GM21576 (cell line): ENCODE data around the gene OR2C1.

Experiments
- ATAC-seq: cut with Tn5 transposase; IDR thresholded peaks from one replicate; pipeline ENCODE4 v1.9.1; 2021; ENCODE audit warnings: mild to moderate bottlenecking, moderate library complexity; ENCODE audit not compliant: unreplicated experiment

The OR2C1 gene

DNA sequence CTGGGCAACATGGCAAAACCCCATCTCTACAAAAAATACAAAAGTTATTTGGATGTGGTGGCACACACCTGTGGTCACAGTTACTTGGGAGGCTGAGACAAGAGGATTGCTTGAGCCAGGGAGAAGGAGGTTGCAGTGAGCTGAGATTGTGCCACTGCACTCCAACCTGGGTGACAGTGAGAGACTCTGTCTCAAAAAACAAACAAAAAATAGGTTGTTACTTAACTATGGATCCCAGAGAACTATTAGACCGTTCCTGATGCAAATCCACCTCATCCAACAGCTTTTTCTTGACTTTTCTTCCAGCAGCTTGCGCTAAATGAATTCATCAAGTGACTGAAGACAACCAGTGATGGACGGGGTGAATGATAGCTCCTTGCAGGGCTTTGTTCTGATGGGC is at the start of gene OR2C1:
Gene OR2C1, plus strand, starts transcription at position 301 of the 400 bp plus-strand sequence. Its CDS starts 52 bp downstream, at position 353.
- no peak for ATAC-seq

- no peak for ATAC-seq
These were observed 49.6 kb upstream of the OR2C1 start for GRCh38 chr16:3306078-3306477.

DNA sequence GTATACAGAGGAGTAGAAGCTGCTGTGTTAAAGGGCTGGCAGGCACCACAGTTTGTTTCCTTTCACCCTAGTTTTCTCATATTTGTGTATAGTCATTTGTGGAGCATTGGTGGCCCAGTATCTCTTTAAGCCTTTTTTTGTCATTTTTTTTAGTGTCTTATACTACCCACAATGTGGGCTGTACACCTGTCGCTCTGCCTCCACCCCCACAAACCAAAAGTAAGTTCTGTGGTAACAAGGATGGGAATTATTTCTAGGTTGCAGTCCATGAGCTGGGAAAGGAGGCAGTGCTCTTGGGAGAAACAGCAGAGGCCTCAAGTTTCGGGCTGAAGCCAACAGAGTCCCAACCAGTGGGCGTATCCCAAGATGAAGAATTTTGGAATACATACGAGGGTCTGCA is 44.2 kb upstream of the OR2C1 start:
- no peak for ATAC-seq

DNA sequence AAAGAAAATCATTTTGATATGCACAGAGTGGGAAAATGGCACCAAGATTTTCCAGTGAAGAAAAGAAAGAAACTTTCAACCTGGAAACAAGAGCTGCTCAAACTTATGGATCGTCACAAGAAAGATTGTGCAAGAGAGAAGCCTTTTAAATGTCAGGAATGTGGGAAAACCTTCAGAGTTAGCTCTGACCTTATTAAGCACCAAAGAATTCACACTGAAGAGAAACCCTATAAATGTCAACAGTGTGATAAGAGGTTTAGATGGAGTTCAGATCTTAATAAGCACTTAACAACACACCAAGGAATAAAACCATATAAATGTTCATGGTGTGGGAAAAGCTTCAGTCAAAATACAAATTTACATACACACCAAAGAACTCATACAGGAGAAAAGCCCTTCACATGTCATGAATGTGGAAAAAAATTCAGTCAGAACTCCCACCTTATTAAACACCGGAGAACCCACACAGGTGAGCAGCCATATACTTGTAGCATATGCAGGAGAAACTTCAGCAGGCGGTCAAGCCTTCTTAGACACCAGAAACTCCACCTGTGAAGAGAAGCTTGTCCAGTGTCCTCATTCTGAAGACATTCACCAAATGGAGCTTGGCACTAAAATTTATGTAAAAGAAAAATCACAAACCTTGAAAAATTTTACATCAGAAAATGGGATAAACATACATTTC is 38.2 kb upstream of the OR2C1 start:
- ATAC-seq: no peak

DNA sequence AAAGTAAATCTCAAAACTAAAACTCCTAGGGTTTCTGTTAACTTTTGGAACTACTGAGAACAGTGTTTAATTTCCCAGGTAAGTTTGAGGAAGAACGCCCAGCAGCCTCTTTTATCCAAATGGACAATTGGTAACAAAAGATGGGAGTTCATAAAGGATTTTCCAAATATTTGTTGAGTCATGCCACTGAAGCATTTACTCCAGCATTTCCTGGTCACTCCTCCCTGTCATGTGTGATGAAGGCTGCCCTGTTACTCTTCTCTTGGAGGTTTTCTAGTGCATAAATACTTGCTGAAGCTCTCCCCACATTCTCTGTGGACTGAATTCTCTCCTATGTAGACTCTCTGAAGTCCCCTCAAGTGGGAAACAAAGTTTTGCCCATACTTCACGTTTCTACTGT is 33.9 kb upstream of the OR2C1 start:
- no peak for ATAC-seq

GRCh38 chr16:3327514-3327913 is 28.2 kb upstream of the OR2C1 start:
- no peak for ATAC-seq

DNA sequence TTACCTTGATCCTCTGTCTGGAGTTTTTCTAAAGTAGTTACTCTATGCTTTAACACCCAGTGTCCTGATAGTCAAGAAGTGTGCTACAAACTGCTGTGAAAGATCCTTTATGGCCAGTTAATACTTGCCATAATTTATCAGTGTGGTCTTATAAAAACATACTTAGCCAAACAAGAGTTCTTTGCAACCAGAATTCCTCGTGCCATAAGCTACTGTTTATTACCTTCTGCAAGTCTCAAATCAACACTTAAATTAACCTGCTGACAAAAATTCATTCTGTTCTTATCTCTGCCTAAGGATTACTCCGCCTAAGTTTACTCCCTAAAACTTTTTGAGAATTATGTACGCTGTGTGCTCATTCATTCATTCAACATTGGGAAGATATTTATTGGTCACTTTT is 27.6 kb upstream of the OR2C1 start:
- no peak for ATAC-seq

DNA sequence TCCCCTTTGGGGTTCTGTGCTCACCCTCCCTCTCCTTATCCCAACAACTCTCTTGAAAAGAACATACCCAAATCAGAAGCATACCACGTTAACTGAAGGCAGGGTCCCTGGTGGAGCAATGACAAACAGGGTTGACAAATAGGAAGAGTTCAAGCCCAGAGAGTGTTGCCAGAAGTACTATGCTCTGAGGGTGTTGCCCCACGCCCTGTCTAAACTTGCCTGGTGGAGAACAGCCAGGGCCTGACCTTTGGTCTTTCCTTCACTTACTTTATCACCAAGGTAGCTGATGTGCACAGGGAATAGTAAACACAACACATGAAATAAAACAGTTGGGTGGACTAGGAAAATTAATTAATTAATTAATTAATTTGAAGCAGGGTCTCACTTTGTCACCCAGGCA is 27.0 kb upstream of the OR2C1 start:
- ATAC-seq: no peak

GRCh38 chr16:3346041-3346440 is 9.6 kb upstream of the OR2C1 start:
- ATAC-seq: no peak

GRCh38 chr16:3347586-3347985 is 8.1 kb upstream of the OR2C1 start:
- ATAC-seq: no peak

GRCh38 chr16:3348547-3349167 is 7.0 kb upstream of the OR2C1 start:
- ATAC-seq: no peak

DNA sequence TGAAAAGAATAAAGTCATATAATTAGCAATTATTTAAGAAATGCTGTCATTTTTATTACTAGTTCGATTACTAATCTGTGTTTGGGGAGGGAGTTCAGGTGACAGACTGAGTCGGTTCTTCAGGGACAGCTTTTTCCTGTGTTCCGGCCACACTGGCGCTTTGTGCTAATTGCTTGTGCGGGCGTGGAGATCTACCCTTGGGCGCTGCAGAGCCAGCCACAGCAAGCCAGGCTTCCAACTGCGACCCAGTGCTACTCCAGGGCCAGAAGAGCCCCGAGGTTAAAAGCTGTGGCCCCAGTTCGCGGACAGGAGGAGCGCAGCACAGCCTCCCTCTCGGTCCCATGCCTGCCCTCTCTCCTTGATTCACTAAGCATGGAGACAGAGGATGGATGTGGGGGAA is 6.5 kb upstream of the OR2C1 start:
- no peak for ATAC-seq

DNA sequence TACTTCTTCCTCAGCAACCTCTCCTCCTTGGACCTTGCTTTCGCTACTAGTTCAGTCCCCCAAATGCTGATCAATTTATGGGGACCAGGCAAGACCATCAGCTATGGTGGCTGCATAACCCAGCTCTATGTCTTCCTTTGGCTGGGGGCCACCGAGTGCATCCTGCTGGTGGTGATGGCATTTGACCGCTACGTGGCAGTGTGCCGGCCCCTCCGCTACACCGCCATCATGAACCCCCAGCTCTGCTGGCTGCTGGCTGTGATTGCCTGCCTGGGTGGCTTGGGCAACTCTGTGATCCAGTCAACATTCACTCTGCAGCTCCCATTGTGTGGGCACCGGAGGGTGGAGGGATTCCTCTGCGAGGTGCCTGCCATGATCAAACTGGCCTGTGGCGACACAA is 429 bp downstream of the OR2C1 start:
- no peak for ATAC-seq

GRCh38 chr16:3358871-3359270 is 3.2 kb downstream of the OR2C1 start:
- no peak for ATAC-seq

DNA sequence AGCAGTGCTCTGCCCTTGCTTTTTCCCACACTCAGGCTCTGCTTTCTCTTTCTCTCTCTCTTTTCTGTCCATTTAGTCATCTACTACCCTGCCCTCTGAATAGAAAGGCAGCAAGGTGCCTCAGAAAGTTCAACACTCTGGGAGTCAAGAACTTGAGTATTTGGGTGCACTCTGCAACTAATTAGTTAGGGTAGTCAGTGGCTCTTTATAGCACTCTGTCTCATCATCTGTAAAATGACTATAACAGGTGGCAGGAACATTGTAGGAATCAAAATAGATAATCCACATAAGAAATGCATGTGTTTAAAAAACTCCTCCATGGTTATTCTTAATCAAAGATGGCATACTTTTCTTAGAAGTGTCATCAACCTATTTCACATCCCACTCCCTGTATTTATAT is 7.2 kb downstream of the OR2C1 start:
- ATAC-seq: no peak

DNA sequence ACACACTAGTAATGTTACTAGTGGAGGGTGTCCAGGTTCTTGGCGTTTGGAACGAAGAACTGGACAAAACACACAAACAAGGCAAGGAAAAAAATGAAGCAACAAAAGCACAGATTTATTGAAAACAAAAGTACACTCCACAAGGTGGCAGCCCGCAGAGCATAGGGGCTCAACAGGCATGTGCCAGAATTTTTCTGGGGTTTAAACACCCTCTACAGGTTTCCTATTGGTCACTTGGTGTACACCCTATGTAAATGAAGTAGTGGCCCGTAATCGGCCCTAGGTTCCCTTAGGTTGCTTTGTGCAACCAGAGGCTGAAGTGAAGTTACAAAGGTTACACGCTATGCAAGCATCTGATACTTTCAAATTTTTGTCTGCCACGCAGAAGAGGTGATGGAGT is 8.1 kb downstream of the OR2C1 start:
- no peak for ATAC-seq

- ATAC-seq: peak; percentile 68
These were observed 9.2 kb downstream of the OR2C1 start for GRCh38 chr16:3364774-3365427.

GRCh38 chr16:3369073-3369472 is 13.4 kb downstream of the OR2C1 start:
- no peak for ATAC-seq

- no peak for ATAC-seq
These were observed 20.0 kb downstream of the OR2C1 start for GRCh38 chr16:3375680-3376079.

DNA sequence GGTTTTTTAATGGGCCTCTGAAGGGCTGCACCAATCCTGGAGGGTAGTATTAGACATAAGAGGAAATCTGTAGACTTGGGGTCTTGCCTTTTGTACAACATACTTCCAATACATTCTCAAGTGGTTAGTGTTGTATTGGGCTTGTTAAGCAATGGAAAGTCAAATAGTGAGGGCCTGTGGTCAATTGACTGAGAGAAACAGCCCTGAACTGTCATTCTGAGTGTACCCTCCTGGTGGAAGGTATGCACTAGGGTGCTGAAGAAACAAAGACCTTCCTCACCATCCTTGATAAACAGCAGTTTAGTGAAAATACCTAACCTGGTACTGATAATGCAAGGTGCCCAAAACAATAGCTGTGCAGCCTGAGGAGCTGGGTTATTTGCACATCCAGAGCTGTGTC is 22.2 kb downstream of the OR2C1 start:
- no peak for ATAC-seq

DNA sequence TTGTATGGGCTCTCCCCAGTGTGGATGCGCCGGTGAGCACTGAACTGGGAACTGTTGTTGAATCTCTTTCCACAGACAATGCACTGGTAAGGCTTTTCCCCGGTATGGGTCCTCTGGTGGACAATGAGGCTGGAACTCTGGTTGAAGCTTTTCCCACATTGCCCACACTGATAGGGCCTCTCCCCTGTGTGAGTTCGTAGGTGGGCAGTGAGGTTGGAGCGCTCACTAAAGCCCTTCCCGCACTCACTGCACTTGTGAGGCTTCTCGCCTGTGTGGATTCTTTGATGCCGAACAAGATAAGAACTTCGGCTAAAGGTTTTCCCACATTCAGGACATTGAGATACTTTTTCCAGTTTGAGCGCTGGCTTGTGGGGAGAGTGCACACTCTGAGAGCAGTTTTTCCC is 27.4 kb downstream of the OR2C1 start:
- ATAC-seq: no peak

DNA sequence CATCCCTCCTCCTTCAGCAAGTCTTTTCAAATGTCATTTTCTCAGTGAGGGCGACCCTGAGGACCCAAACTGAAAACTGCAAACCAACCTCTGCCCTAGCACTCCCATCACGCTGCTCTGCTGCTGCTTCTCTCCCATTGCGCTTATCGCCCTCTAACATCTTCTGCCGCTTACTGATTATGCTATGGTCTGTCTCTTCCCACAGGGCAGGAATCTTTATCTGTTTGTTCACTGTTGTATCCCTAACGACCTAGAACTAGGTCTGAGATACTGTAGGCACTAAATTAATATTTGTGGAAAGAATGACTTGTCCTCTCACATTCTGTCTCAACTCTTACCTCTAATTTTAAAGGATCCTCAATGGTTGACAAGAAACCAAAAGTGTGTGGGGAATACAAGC is 32.6 kb downstream of the OR2C1 start:
- no peak for ATAC-seq
